Natural killer cell (primary cell): Measurements from ENCODE around the gene PPP5C. TPM values are rescaled to one million over a fixed set of nuclear protein-coding genes. Genes with fewer than 3 reads are reported as not detected.

Experiments
- ATAC-seq, 3 donors: fragments of 150-1000 bp in 2 of 3; fragments of 200-7000 bp in 1 of 3; cut with Tn5 transposase; 1 replicate in 1 of 3; 2 replicates in 2 of 3; pipeline ENCODE4 v1.10.0; 2021; ENCODE audit warnings: mild to moderate bottlenecking in 2 of 3, moderate library complexity in 2 of 3
- DNase-seq, 2 donors: peaks; one replicate each; pipeline versions ENCODE4 v3.0.0 to v3.0.0-alpha.2; 2013 to 2021; ENCODE audit warnings: mixed read lengths in 1 of 2
- H3K27ac ChIP-seq: one replicate; pipeline ENCODE4 v1.5.1; 2013; ENCODE audit warnings: mild to moderate bottlenecking, low read length
- H3K27me3 ChIP-seq: one replicate; pipeline ENCODE4 v1.6.1; 2013; ENCODE audit warnings: low read length; ENCODE audit not compliant: control insufficient read depth, insufficient read depth
- H3K36me3 ChIP-seq: one replicate; pipeline ENCODE4 v1.6.1; 2013; ENCODE audit warnings: low read length; ENCODE audit not compliant: control insufficient read depth, insufficient read depth
- H3K4me1 ChIP-seq: one replicate; pipeline ENCODE4 v1.6.1; 2013; ENCODE audit warnings: low read length; ENCODE audit not compliant: control insufficient read depth, insufficient read depth
- H3K4me3 ChIP-seq: one replicate; pipeline ENCODE4 v1.5.1; 2013; ENCODE audit warnings: low read length
- H3K9me3 ChIP-seq: one replicate; pipeline ENCODE4 v1.6.1; 2013; ENCODE audit warnings: low read length; ENCODE audit not compliant: control insufficient read depth, insufficient read depth
- H3K27ac Mint-ChIP-seq, 2 donors: one replicate each; pipeline ENCODE4 v1.8.0; 2022; ENCODE audit warnings: mild to moderate bottlenecking in 2 of 2, mixed read lengths in 2 of 2, moderate library complexity in 1 of 2
- H3K27me3 Mint-ChIP-seq, 2 donors: one replicate each; pipeline ENCODE4 v1.8.0; 2022; ENCODE audit warnings: low read depth in 2 of 2, mixed read lengths in 2 of 2
- H3K36me3 Mint-ChIP-seq: one replicate; pipeline ENCODE4 v1.8.0; 2022; ENCODE audit warnings: mixed read lengths
- H3K4me1 Mint-ChIP-seq, 2 donors: one replicate each; pipeline ENCODE4 v1.8.0; 2022; ENCODE audit warnings: mixed read lengths in 2 of 2
- H3K4me3 Mint-ChIP-seq: one replicate; pipeline ENCODE4 v1.8.0; 2022; ENCODE audit warnings: mild to moderate bottlenecking, moderate library complexity, mixed read lengths
- H3K9me3 Mint-ChIP-seq, 2 donors: one replicate each; pipeline ENCODE4 v1.8.0; 2022; ENCODE audit warnings: mixed read lengths in 2 of 2
- WGBS: methylation state at CpG from one replicate; pipeline ENCODE4 v1.1.7; 2013; ENCODE audit warnings: missing lambda C conversion rate; ENCODE audit not compliant: insufficient coverage; 5-methylcytosine and 5-hydroxymethylcytosine counted together
- intact Hi-C: fragments of 100-400 bp; cut with micrococcal nuclease; formaldehyde crosslinking; loops from one replicate; pipeline ENCODE4 v1.14.2; 2022
- total RNA-seq, 4 donors: library from RNA; stranded (reverse); fragments of 120-200 nt in 1 of 4; gene quantifications; one replicate each; pipeline versions ENCODE4 v1.2.3 to v1.2.4, GENCODE V29; 2013 to 2022
- TF ChIP-seq, protein P1 (sequence below): fragments of 200-600 bp; IDR thresholded peaks from one replicate; pipeline ENCODE4 v1.8.0; 2022; ENCODE audit warnings: antibody characterized with exemption

The PPP5C gene
- total RNA-seq, 3 donors from 2014 or later (not counting 1 experiment from before 2014, with no cell fraction given), result 95.4 to 106 (median 98.4) TPM

DNA sequence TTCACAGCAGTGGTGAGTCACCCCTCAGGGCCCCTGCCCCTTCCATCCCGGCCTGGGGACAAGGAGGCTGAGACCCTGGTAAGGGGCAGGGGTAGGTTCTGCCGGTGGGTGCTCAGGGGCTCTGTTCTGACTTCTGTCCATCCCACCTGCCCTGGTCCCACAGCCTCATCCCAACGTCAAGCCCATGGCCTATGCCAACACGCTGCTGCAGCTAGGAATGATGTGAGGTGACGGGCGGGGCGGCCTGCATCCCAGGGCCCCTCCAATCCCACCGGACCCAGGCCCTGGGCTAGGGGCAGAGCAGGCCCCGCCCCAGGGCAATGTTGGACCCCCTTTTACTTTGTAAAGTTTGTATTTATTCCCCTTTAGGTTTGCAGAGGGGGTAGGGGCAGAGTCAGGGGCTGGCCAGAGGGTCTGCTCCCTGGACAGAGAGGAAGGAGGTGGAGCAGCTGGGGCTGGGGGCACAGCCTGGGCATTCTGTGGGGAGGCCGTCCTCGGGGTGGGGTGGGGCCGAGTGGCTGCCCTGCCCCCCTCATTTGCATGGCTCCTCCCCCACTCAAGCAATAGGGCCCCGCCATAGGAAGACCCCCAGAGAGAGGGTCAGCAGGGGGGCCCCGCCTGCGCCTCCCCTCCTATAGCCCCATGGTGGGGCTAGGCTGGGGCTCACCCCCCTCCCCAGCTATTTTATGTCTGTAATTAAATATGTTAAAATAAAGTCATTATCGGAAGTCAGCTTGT lies 43.4 kb downstream of the PPP5C start:
- TF ChIP-seq, protein P1, sequence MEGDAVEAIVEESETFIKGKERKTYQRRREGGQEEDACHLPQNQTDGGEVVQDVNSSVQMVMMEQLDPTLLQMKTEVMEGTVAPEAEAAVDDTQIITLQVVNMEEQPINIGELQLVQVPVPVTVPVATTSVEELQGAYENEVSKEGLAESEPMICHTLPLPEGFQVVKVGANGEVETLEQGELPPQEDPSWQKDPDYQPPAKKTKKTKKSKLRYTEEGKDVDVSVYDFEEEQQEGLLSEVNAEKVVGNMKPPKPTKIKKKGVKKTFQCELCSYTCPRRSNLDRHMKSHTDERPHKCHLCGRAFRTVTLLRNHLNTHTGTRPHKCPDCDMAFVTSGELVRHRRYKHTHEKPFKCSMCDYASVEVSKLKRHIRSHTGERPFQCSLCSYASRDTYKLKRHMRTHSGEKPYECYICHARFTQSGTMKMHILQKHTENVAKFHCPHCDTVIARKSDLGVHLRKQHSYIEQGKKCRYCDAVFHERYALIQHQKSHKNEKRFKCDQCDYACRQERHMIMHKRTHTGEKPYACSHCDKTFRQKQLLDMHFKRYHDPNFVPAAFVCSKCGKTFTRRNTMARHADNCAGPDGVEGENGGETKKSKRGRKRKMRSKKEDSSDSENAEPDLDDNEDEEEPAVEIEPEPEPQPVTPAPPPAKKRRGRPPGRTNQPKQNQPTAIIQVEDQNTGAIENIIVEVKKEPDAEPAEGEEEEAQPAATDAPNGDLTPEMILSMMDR, result no peak
- Mint-ChIP-seq H3K9me3 (no peaks in the 10 kb centered on the region), H3K27ac (peak overlapping the region in 1 of 2 donors; percentile 56), H3K4me3 (no peak overlapping the region), H3K4me1 (peaks cover under 1 to 10% of the 10 kb centered on the region in 2 donors), H3K27me3 (no peaks in the 10 kb centered on the region), H3K36me3 (no peaks in the 10 kb centered on the region)
- Histone ChIP-seq H3K4me3 (no peak overlapping the region), H3K27me3 (no peaks in the 10 kb centered on the region), H3K9me3 (no peaks in the 10 kb centered on the region), H3K4me1 (peaks cover 3% of the 10 kb centered on the region), H3K27ac (no peak overlapping the region), H3K36me3 (peaks cover 63% of the 10 kb centered on the region)
- intact Hi-C loops, result no loop called here
- 96% methylated on average over 13 of the region's 16 CpGs for WGBS
- DNase-seq (no peak), ATAC-seq (peak in 1 of 3 donors; percentile 39)

DNA sequence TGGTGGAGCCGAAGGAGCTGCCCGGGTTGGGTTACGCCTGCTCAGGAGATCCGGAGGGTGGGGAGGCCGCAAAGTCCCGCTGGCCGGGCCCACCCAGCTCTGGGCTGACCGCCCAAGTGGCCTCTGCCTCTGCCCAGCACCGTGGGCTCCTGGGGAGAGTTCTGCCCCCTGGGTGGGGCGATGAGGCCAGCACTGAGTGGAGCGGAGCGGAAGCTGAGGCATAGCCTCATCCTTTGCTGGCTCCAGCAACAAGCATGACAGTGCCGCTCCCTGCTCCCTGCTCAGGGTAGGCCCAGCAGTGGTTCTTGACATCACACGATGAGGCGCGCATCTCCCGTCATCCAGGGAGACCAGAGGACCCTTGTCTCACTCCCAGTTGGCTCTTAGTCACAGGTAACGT lies 44.0 kb downstream of the PPP5C start:
- DNase-seq (no peak), ATAC-seq (no peak)
- H3K4me1 Mint-ChIP-seq, result peaks cover 6 to 8% of the 10 kb centered on the region in 2 donors
- H3K27ac Mint-ChIP-seq, result no peak overlapping the region
- no peaks in the 10 kb centered on the region for H3K27me3 Mint-ChIP-seq
- H3K36me3 ChIP-seq, result peaks cover 63% of the 10 kb centered on the region
- peaks cover 4% of the 10 kb centered on the region for H3K4me1 ChIP-seq
- H3K4me3 ChIP-seq, result no peak overlapping the region
- H3K9me3 ChIP-seq, result no peaks in the 10 kb centered on the region
- no peak overlapping the region for H3K4me3 Mint-ChIP-seq
- 97% methylated on average over 18 of the region's 18 CpGs for WGBS
- TF ChIP-seq, protein P1, result no peak
- no peaks in the 10 kb centered on the region for H3K9me3 Mint-ChIP-seq
- no peaks in the 10 kb centered on the region for H3K27me3 ChIP-seq
- H3K36me3 Mint-ChIP-seq, result no peaks in the 10 kb centered on the region
- no peak overlapping the region for H3K27ac ChIP-seq
- intact Hi-C loops, result no loop called here

DNA sequence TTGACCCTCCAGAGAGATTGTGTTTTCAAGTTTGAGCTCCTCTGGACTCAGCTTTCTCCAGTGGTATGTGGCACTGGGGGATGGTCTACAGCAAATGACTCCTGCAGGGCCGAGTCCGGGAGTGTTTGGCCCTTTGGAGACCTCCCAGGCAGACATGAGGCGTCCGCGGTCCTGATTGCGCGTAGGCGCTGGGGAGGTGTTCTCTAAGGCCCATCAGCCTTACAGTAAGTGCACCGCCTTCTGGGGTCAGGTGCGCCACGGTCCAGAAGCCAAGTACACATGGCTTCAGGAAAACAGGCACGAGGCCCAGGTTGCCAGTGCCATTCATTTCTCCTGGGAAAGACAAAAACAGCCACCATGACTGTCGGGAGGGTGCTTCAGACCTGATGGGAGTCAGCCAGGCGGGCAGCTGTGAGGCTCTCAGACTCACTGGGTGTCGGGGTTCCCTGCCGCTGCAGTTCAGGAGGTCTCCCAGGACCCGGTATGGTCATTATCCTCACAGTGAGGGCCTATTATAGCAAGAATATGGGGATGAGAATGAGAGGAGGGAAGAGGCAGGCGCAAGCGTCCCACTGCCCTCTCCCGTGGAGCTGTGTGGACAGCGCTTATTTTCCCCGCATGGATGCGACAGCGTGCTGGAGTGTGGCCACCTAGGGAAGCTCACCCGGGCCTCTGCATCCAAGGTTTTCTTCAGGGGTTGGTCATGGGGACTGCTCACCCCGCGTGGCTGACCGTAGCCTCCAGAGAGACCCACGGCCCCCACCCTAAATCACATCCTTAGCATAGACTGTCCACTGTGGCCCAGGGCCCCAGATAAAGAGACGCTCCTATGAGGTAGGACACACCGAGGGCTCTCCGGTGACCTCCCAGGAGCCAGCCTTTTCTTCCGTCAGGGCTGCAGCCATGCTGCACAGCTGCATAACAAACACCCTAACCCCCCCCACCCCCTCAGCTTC lies 44.7 kb downstream of the PPP5C start:
- Histone ChIP-seq H3K4me3 (no peak overlapping the region), H3K36me3 (peaks cover 57% of the 10 kb centered on the region), H3K27me3 (no peaks in the 10 kb centered on the region), H3K4me1 (peaks cover 4% of the 10 kb centered on the region), H3K9me3 (no peaks in the 10 kb centered on the region), H3K27ac (no peak overlapping the region)
- intact Hi-C loops, result no loop called here
- Mint-ChIP-seq H3K4me1 (peaks cover 5 to 6% of the 10 kb centered on the region in 2 donors), H3K4me3 (no peak overlapping the region), H3K9me3 (no peaks in the 10 kb centered on the region), H3K36me3 (no peaks in the 10 kb centered on the region), H3K27ac (no peak overlapping the region), H3K27me3 (no peaks in the 10 kb centered on the region)
- DNase-seq (no peak), ATAC-seq (no peak)
- TF ChIP-seq, protein P1, result no peak
- WGBS, result 96% methylated on average over 33 of the region's 33 CpGs
